Thoracic aorta (tissue), 2 donors: ENCODE data around the gene MICAL3. TPM values are rescaled to one million over a fixed set of nuclear protein-coding genes. Genes with fewer than 3 reads are reported as not detected.

ENCODE experiments used
- ATAC-seq: fragments of 150-250 bp; one replicate; pipeline ENCODE4 v1.8.0; 2017; ENCODE audit warnings: low read depth; ENCODE audit not compliant: insufficient number of reproducible peaks, low FRiP score
- DNase-seq: peaks from one replicate; pipeline ENCODE4 v3.0.0-alpha.2; 2020; ENCODE audit warnings: low spot score
- H3K27ac ChIP-seq, 2 donors: fragments of 200-600 bp; sonication (generic); 1 replicate in 1 of 2; 2 replicates in 1 of 2; pipeline ENCODE4 v1.5.1; 2016; ENCODE audit warnings: mild to moderate bottlenecking in 2 of 2, moderate library complexity in 2 of 2
- H3K27me3 ChIP-seq: fragments of 200-600 bp; sonication (generic); replicated peaks from 2 replicates; pipeline ENCODE4 v1.6.0; 2016; ENCODE audit warnings: mild to moderate bottlenecking; ENCODE audit not compliant: insufficient read depth
- H3K36me3 ChIP-seq: fragments of 200-600 bp; sonication (generic); one replicate; pipeline ENCODE4 v1.5.1; 2016
- H3K4me1 ChIP-seq, 2 donors: fragments of 200-600 bp; sonication (generic); 1 replicate in 1 of 2; 2 replicates in 1 of 2; pipeline versions ENCODE4 v1.5.1 to v1.6.0; 2016; ENCODE audit warnings: low read depth in 2 of 2, mild to moderate bottlenecking in 1 of 2; ENCODE audit not compliant: control insufficient read depth in 1 of 2
- H3K4me3 ChIP-seq: fragments of 200-600 bp; sonication (generic); 2 replicates; pipeline ENCODE4 v1.5.1; 2016; ENCODE audit warnings: mild to moderate bottlenecking
- H3K9me3 ChIP-seq: fragments of 200-600 bp; sonication (generic); 2 replicates; pipeline ENCODE4 v1.5.1; 2016
- total RNA-seq, 2 donors: library from RNA; depleted of rRNA; stranded (reverse); fragments of >200 nt; gene quantifications; one replicate each; pipeline versions ENCODE4 v1.1.0 to v1.2.3, GENCODE V29; 2016
- TF ChIP-seq, protein P1 (sequence below): fragments of 200-600 bp; sonication (generic); IDR thresholded peaks from one replicate; pipeline ENCODE4 v1.5.1; 2019; ENCODE audit warnings: antibody characterized with exemption

The MICAL3 gene
- total RNA-seq, 2 donors from 2014 or later = 45.2 to 78.0 TPM

DNA sequence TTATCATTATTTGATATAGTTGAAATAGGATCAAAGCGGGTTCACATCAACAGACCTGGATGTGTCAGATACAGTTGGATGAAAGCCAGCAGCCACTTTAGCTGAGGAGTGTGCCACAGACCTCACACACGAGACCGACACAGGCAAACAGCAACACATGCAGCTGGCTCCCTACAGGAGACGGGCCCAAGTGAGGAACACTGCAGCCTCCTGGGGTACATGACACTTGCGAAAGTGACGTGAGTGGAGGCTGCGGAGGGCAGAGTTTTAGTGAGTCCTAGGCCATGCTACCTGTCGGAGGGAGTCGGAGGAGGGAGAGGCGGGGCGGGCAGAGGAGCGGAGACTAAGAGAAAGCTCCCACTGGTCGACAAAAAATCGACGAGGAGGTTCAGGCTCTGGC is 149.2 kb downstream of the MICAL3 start:
- TF ChIP-seq, protein P1, sequence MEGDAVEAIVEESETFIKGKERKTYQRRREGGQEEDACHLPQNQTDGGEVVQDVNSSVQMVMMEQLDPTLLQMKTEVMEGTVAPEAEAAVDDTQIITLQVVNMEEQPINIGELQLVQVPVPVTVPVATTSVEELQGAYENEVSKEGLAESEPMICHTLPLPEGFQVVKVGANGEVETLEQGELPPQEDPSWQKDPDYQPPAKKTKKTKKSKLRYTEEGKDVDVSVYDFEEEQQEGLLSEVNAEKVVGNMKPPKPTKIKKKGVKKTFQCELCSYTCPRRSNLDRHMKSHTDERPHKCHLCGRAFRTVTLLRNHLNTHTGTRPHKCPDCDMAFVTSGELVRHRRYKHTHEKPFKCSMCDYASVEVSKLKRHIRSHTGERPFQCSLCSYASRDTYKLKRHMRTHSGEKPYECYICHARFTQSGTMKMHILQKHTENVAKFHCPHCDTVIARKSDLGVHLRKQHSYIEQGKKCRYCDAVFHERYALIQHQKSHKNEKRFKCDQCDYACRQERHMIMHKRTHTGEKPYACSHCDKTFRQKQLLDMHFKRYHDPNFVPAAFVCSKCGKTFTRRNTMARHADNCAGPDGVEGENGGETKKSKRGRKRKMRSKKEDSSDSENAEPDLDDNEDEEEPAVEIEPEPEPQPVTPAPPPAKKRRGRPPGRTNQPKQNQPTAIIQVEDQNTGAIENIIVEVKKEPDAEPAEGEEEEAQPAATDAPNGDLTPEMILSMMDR = no peak
- ATAC-seq = no peak
- no peaks in the 10 kb centered on the region for H3K9me3 ChIP-seq

DNA sequence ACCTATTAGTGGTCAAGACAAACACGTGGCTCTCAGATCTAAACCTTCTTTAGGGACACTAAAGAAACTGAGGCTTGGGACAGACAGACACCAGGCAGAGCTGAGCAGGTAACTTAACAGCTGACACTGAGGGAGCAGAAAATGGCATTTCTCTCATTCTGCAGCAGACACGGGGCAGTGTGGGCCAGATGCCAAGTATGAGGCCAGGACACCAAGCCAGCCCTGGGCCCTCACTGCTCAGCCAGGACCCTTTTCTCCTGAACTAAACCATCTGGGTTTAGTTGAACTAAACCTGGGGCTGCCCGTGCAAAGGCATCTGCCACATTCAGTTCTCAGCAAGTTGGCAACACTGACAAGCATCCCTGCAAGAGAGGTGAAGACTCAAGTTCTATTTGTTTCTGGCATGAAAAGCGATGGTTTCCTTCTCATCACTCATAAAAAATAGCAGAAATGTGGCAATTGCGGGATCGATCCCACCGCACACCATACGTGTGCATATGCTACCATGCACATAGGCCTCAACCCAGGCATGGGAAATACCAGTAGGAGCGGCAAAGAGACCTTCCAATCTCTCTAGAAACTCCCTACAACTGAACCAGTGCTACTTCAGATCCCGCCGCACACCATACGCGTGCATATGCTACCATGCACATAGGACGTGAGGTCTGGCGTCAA is 150.0 kb downstream of the MICAL3 start:
- Histone ChIP-seq H3K4me1 (no peaks in the 10 kb centered on the region), H3K36me3 (peaks cover 33% of the 10 kb centered on the region)
- no peak for ATAC-seq

More for the DNA sequence above, 149.2 kb downstream of the MICAL3 start:
- H3K36me3 ChIP-seq = peaks cover 36% of the 10 kb centered on the region
- H3K27ac ChIP-seq = no peak overlapping the region
- DNase-seq = no peak
- no peak overlapping the region for H3K4me3 ChIP-seq
- no peaks in the 10 kb centered on the region for H3K4me1 ChIP-seq
- H3K27me3 ChIP-seq = no peaks in the 10 kb centered on the region

DNA sequence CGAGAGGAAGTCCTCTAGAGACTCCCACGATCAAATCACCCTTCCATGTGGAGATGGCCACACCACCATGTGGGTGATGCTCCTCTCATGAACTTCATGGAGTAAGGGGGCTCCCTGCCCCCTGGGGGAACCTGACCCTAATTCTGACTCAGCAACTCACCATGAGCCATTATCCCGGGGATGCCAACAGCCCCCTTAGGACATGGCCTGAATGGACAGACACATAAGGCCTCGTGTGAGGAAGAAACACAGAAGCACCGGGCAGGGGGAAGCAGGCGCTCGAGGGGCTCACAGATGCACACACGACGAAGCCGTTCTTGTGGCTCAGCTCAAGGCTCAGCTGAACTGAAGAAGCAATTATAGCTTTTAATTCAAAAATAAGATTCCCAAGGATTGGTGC is 150.6 kb downstream of the MICAL3 start:
- Histone ChIP-seq H3K36me3 (peaks cover 32% of the 10 kb centered on the region), H3K27ac (no peak overlapping the region), H3K4me3 (no peak overlapping the region), H3K4me1 (no peaks in the 10 kb centered on the region), H3K27me3 (no peaks in the 10 kb centered on the region), H3K9me3 (no peaks in the 10 kb centered on the region)
- TF ChIP-seq, protein P1 = no peak
- DNase-seq (no peak), ATAC-seq (no peak)

More for the DNA sequence above, 150.0 kb downstream of the MICAL3 start:
- no peaks in the 10 kb centered on the region for H3K27me3 ChIP-seq
- TF ChIP-seq, protein P1 = no peak
- DNase-seq = no peak
- no peak overlapping the region for H3K27ac ChIP-seq
- no peaks in the 10 kb centered on the region for H3K9me3 ChIP-seq
- no peak overlapping the region for H3K4me3 ChIP-seq

DNA sequence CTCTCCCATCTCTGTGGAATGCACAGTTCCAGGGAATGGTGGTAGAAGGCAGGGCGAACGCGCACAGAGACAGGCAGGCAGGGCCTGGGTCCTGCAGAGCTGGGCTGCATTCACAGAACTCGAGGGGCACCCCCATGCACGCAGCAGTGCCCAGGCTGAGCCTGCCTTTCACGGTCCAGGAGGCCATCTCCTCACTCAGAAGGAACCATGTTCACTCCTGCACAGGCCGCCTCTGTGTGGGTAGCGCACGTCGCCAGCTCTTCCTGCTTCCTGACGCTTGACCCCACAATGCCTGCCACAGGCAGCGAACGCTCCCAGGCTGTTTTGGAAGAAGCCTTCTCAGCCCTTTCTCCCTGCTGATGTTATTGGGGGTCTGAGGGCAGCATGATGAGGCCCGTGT is 151.2 kb downstream of the MICAL3 start:
- TF ChIP-seq, protein P1 = no peak
- no peak overlapping the region for H3K27ac ChIP-seq
- H3K9me3 ChIP-seq = no peaks in the 10 kb centered on the region
- H3K4me1 ChIP-seq = no peaks in the 10 kb centered on the region
- H3K27me3 ChIP-seq = no peaks in the 10 kb centered on the region
- ATAC-seq (no peak), DNase-seq (no peak)
- peaks cover 38% of the 10 kb centered on the region for H3K36me3 ChIP-seq
- H3K4me3 ChIP-seq = no peak overlapping the region

DNA sequence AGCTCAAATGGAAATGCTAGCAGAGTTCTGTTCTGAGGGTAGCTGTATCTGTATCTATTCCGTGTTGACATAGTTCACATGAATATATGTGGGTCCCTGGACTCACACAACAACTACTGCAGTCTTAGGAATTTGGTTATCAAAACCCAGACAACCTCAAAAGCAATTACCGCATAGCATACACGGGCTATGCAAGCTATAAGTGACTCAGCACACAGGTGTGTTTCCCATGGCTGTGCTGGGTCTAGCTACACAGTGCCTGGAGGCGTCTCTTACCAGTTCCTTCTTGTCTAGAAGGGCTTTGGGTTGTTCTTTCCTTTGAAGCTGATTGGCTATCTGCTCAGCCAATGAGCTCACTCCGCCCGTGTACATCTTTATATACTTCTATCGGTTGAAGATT is 151.9 kb downstream of the MICAL3 start:
- H3K27me3 ChIP-seq = no peaks in the 10 kb centered on the region
- DNase-seq = no peak
- peaks cover 38% of the 10 kb centered on the region for H3K36me3 ChIP-seq
- ATAC-seq = no peak
- no peaks in the 10 kb centered on the region for H3K4me1 ChIP-seq
- H3K27ac ChIP-seq = no peak overlapping the region
- H3K9me3 ChIP-seq = no peaks in the 10 kb centered on the region
- TF ChIP-seq, protein P1 = no peak
- no peak overlapping the region for H3K4me3 ChIP-seq
